Stimulated activated CD4-positive, alpha-beta T cell treated with anti-CD3 and anti-CD28 coated beads, TNF-alpha, amount 100 ng/mL, for 1 hour (primary cell): ENCODE data around the gene LNX1.
"Not testable (repeated sequence)": the region's sequence is repeated elsewhere in the genome, so short reads cannot be mapped to it uniquely, and the experiment has no call there.

Source experiments
- DNase-seq, 3 donors: peaks; one replicate each; pipeline ENCODE4 v3.0.0-alpha.2; 2020; ENCODE audit warnings: low read depth in 3 of 3, low spot score in 1 of 3

LNX1 gene

GRCh38 chr4:53476232-53477037 is 114.9 kb downstream of the LNX1 start:
- no peak for DNase-seq

GRCh38 chr4:53466576-53466975 is 124.7 kb downstream of the LNX1 start:
- not testable (repeated sequence) for DNase-seq

- no peak for DNase-seq
These were observed 125.4 kb downstream of the LNX1 start for GRCh38 chr4:53465891-53466290.

GRCh38 chr4:53465281-53465680 is 126.0 kb downstream of the LNX1 start:
- DNase-seq: no peak

- no peak for DNase-seq
These were observed 127.9 kb downstream of the LNX1 start for GRCh38 chr4:53463340-53463739.

- DNase-seq: no peak
These were observed 130.0 kb downstream of the LNX1 start for GRCh38 chr4:53461244-53461643.

GRCh38 chr4:53459548-53459947 is 131.7 kb downstream of the LNX1 start:
- DNase-seq: no peak

- no peak for DNase-seq
These were observed 135.1 kb downstream of the LNX1 start for GRCh38 chr4:53456178-53456577.

- no peak for DNase-seq
These were observed 135.5 kb downstream of the LNX1 start for GRCh38 chr4:53455766-53456165.

GRCh38 chr4:53453385-53453784 is 137.9 kb downstream of the LNX1 start:
- DNase-seq: no peak

GRCh38 chr4:53450773-53451172 is 140.5 kb downstream of the LNX1 start:
- DNase-seq: no peak

- DNase-seq: no peak
These were observed 146.3 kb downstream of the LNX1 start for GRCh38 chr4:53444954-53445353.

GRCh38 chr4:53441564-53441963 is 149.7 kb downstream of the LNX1 start:
- DNase-seq: no peak

GRCh38 chr4:53436251-53436650 is 155.0 kb downstream of the LNX1 start:
- no peak for DNase-seq

GRCh38 chr4:53432528-53433424 is 158.5 kb downstream of the LNX1 start:
- no peak for DNase-seq

GRCh38 chr4:53431052-53431451 is 160.2 kb downstream of the LNX1 start:
- DNase-seq: no peak

- DNase-seq: no peak
These were observed 163.9 kb downstream of the LNX1 start for GRCh38 chr4:53427366-53427765.

GRCh38 chr4:53424280-53424679 is 167.0 kb downstream of the LNX1 start:
- DNase-seq: no peak

GRCh38 chr4:53422367-53422766 is 168.9 kb downstream of the LNX1 start:
- no peak for DNase-seq

- DNase-seq: no peak
These were observed 169.5 kb downstream of the LNX1 start for GRCh38 chr4:53421791-53422190.

- DNase-seq: no peak
These were observed 172.1 kb downstream of the LNX1 start for GRCh38 chr4:53419208-53419607.

GRCh38 chr4:53409479-53409878 is 181.8 kb downstream of the LNX1 start:
- DNase-seq: not testable (repeated sequence)
